Measurements from ENCODE around the gene CDHR3.

The CDHR3 gene

GRCh38 chr7:106031300-106032035 lies 68.4 kb downstream of the CDHR3 start:
- DNase-seq, result no peak

DNA sequence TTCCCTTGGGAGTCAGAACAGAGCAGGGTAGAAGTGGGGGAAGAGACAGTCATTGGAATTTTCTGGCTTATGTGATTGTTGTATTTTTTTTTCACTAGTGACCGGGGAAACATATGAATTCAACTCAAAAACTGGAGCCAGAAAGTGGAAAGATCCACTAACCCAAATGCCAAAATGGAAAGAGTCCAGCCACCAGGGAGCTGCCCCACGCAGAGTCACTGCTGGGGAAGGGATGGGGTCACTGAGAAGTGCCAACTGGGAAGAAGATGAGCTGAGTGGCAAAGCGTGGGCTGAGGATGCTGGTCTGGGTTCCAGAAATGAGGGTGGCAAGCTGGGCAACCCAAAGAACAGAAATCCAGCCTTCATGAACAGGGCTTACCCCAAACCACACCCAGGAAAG lies 69.2 kb downstream of the CDHR3 start:
- no peak for DNase-seq

DNA sequence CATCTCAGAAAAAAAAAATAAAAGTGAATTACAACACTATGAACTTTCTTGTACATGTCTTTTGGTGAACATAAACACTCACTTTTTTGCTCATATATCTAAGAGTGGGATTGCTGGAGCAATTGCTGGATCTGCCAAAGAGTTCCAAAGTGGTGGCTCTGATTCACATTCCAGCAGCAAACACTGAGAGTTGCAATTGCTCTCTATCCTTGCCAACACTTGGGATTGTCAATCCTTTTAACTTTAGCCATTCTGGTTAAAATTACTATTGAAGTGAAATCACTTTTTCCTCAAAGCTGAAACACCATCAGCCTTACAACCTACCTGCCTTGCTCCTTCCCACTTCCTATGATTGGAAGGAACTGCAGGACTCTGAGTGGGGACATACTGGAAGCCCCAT lies 70.7 kb downstream of the CDHR3 start:
- DNase-seq, result no peak

- no peak for DNase-seq
These were observed 71.3 kb downstream of the CDHR3 start for GRCh38 chr7:106034383-106034782.

GRCh38 chr7:106035568-106035967 lies 72.5 kb downstream of the CDHR3 start:
- DNase-seq, result no peak

GRCh38 chr7:106036004-106036403 lies 72.9 kb downstream of the CDHR3 start:
- DNase-seq, result no peak

DNA sequence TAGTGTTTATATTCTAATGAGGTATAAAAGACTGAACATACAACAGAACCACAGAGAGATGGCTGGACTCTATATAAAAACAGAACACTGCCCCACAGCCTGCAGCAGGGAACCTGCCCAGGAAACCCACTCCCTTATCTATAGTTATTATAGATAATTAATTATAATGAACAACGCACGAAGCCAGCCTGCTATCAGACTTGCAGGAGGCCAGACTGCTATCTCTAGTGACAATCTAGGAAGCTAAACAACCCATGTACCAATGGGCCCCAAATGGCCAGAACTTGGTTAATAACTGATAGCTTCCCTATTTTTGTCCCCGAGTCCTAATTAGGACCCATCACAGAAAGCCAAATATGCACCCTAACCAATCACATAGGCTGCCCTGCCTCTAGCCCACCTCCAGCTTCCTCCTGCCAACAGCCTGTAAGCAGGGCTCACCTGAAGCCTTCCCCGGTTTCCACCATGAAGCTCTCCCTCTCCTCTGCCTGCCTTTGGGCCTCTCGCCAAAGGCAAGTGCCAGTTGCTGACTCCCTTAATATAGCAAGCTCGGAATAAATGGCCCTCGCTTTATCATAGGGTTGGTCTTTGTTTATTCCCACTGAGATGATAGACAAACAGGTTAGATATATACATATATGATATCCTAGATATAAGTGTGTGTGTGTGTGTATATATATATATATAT lies 74.6 kb downstream of the CDHR3 start:
- DNase-seq, result no peak

- no peak for DNase-seq
These were observed 75.2 kb downstream of the CDHR3 start for GRCh38 chr7:106038289-106038688.

- DNase-seq, result no peak
These were observed 75.9 kb downstream of the CDHR3 start for GRCh38 chr7:106038916-106039315.

DNA sequence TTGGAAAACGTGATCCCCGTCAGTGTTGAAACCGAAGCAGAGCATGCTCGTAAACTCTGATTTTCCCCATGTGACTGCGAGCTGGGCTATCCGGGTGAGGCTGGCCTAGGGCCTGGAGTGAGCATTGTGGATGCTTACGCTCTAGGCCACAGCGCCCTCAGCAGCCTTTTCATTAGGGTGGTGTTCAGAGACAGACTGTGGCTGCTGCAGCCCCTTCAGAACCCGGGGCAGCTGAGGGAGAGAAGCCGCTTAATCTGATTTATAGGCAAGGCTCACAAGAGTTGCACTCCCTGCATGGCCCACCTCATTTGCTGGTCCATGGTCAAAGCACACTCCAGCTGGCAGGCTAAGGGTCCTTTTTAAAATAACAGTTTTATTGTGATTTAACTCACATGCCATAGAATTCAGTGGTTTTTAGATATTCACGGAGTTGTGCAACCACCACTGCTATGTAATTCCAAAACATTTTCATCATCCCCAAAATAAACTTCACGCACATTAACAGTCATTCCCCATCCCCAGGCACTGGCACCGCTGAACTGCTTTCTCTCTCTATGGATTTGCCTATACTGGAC lies 76.5 kb downstream of the CDHR3 start:
- DNase-seq, result no peak

DNA sequence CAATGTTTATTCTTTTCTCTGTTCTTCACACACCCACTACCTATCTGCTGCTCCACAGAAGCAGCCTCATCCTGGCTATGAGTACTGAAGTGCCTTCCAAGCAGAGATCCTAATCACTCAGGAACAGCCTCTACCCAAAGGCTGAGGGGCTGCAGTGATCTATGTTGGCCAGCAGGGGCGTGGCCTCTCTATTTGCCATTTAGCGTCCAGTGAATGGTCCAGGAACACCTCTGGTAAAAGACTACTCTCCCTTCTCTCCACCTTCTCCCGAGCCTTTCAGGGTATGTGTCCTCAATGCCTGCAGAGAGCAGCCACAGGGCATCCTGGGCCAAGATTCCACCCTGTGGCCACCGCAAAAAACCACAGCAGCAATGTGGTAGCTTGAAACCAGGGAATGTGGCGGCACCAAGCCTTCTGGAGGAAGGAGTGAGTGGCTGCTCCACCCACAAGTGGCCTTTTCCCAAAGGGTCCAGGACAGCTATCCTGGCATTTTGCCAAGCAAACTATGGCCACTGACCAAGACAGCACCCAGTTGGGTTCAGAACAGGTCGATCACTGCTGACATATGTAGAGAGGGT lies 78.2 kb downstream of the CDHR3 start:
- no peak for DNase-seq

GRCh38 chr7:106042196-106042611 lies 79.1 kb downstream of the CDHR3 start:
- DNase-seq, result no peak

DNA sequence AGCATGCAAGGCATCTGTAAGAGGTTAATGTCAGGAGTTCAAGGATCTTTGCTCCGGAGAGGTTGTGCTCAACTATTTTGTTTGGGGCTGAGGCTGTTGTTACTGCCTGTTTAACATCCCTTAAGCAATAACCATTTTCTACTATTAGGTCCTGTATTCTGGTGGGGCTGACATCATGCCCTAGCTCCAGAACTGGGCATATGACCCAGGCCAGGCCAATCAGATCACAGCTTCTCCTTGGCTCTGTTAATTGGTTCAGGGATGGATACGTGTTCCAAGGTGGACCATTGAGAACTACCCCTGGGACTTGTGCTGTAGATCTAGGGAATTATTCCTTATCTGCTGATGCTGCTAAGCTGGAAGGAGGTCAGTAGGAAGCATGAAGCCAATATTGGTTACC lies 82.1 kb downstream of the CDHR3 start:
- DNase-seq, result no peak

- no peak for DNase-seq
These were observed 82.5 kb downstream of the CDHR3 start for GRCh38 chr7:106045586-106045985.

DNA sequence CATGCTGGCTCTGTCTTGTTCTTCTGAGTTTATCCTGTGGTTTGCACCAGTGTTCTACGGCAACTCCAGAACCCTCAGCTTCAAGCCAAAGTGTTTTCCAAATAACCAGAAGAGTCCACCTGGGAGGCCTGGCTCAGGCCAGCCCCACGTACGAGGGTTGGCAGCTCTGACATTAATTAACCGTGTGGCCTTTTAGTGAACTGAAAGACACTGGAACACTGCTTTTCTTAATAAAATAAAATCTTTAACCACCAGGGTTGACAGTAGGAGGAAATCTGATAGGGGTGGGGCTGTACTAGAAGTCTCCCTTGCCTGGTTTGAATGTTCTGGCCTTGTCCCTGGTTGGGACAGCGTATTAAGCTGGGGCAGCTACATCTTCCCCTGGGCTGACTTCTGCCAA lies 84.1 kb downstream of the CDHR3 start:
- DNase-seq, result no peak

GRCh38 chr7:106047818-106048705 lies 85.0 kb downstream of the CDHR3 start:
- no peak for DNase-seq

- DNase-seq, result no peak
These were observed 85.6 kb downstream of the CDHR3 start for GRCh38 chr7:106048706-106049020.

DNA sequence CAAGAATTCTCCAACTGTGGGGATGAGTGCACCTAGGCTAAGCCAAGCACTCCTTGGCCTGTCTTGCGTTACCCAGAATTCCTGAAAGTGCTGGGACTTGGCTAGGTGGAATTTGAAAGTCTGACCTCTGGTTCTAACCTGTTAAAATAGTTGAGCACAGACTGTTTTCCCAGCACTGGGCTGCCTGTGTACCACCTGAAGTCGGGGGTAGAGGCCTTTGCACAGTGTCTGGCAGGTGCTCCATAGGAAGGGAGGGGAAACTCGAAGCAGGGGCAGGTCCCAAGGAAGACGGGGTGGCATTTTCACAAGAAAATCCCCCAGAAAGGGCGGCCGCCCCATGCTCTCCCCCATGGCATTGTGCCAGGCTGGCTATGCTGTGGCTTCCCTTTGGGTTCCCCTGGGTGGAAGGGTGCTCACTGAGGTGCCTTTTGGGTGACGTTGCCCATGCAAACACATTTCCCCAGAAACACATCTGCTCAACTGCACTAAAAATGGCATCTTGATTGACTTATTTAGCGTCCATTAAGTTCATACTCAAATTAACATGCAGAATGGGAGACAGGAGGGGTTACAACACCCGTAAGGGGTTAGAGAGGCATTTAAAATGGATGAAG lies 86.2 kb downstream of the CDHR3 start:
- DNase-seq, result no peak

DNA sequence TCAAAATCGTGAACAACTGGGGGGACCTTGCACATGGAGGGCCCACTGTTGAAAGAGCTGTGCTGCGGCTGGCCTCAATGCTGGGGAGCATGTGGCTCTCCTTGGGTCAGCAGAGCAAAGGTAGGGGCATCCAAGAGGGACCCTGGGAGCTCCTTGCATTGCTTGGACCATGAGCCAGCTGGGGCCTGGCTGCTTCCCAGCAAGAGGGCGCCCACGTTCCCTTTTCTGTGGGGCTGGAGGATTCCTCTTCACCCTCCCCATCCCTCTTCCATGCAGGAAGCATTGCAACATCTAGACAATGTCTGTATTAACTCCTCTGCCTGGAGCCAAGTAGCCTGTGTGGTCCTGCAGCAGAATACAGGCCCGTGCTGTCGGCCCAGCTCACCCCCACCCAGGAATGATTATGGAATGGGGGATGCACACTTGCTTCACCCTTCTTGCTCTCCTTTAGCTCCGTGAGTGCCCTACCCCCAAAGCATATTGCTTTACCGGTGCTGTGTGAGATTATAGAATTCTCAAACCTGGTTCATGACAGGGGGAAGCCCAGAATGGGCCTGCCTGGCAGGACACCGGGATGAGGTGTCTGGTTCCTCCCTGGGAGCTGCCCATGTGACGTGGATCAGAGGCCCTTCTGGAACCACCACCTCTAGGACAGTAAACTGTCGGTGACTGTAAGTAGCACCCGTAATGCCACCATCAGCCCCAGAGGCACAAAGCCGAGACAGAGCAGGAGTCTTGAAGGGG lies 87.1 kb downstream of the CDHR3 start:
- no peak for DNase-seq

- DNase-seq, result no peak
These were observed 87.7 kb downstream of the CDHR3 start for GRCh38 chr7:106050746-106051117.

DNA sequence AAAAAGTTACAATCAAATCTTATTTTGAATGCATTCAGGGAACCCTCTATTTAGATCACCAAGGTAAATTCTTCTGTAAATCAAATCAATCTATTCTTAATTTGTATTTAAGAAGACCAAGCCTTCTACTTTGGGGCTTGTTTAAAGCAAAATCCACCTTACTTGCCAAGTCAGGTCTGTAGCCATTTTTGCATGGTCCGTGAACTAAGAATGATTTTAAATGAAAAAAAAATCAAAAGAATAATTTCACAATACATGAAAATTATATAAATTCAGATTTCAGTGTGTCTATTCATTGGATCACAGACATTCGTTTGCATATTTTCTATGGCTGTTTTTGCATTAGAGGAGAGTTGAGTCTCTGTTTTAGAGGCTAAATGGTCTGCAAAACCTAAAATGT lies 89.6 kb downstream of the CDHR3 start:
- DNase-seq, result no peak

DNA sequence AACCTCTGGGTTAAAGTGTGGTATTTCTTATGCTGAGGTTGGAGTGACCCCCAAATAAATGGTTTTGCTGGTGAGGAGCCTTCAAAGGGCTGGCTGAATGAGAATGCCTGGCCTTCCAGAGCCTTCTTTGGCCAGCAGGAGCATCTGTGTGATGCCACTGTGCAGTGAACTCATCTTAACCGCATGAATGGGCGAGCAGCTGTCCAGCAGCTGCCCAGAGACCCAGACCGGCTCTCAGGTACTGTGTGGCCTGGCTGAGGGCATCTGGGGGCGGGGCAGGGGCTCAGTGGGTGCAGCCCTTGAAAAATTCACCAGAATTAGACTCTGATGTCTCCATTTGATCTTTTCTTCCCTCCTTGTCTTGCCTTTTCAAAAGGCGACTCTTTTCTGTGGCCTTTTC lies 90.0 kb downstream of the CDHR3 start:
- no peak for DNase-seq
